ENCODE data around the gene ATOX1.

Gene ATOX1

GRCh38 chr5:151697452-151697851, 61.0 kb downstream of the ATOX1 start:
- no peak for DNase-seq (ENCODE audit: low spot score)

- no peak for DNase-seq (ENCODE audit: low spot score)
Measured at GRCh38 chr5:151696470-151697061, 61.9 kb downstream of the ATOX1 start.

GRCh38 chr5:151695464-151695863, 63.0 kb downstream of the ATOX1 start:
- DNase-seq (ENCODE audit: low spot score), result no peak

- DNase-seq (ENCODE audit: low spot score), result no peak
Measured at GRCh38 chr5:151694035-151694485, 64.4 kb downstream of the ATOX1 start.

All from cerebellar cortex (tissue), 1 donor.